H1 (cell line): ENCODE results near the gene SEMA4D. TPM values are rescaled to one million over a fixed set of nuclear protein-coding genes. Genes with fewer than 3 reads are reported as not detected.
A peak's percentile ranks its signal among the peaks of the same experiment; 100 is the strongest.

Experiments
- GTF2F1 ChIP-seq: IDR thresholded peaks from 2 replicates; pipeline ENCODE4 v1.6.1; 2012; ENCODE audit warnings: low read depth, low read length, improper control_type of control experiment, borderline replicate concordance
- KDM4A ChIP-seq: IDR thresholded peaks from one replicate; pipeline ENCODE4 v1.7.1; 2012; ENCODE audit warnings: low read depth, mild to moderate bottlenecking, moderate library complexity, low read length, inconsistent platforms; ENCODE audit not compliant: severe bottlenecking
- POLR2AphosphoS5 ChIP-seq: IDR thresholded peaks from 2 replicates; pipeline ENCODE4 v1.6.1; 2011; ENCODE audit warnings: low read depth, low read length
- RNF2 ChIP-seq: fragments of 200-900, 300-1000 bp; sonication (generic); IDR thresholded peaks from 2 replicates; pipeline ENCODE4 v1.7.1; 2016; ENCODE audit warnings: borderline replicate concordance, low read depth, mild to moderate bottlenecking, antibody characterized with exemption, low read length; ENCODE audit not compliant: poor library complexity, severe bottlenecking; ENCODE audit errors: missing control alignments
- SP1 ChIP-seq: IDR thresholded peaks from 2 replicates; pipeline ENCODE4 v1.6.1; 2011; ENCODE audit warnings: low read depth, low read length
- polyA plus RNA-seq, 7 experiments: library from polyadenylated mRNA; depleted of rRNA in 3 of 7; stranded (reverse) in 5 of 7; unstranded in 2 of 7; fragments of >200 nt in 5 of 7; fragments of 200-250 nt in 2 of 7; gene quantifications; 1 replicate in 5 of 7; 2 replicates in 1 of 7; 4 replicates in 1 of 7; pipeline versions ENCODE4 v1.2.1 to v1.2.3, GENCODE V29; 2011 to 2013; ENCODE audit warnings: missing spikeins in 2 of 7, mixed read lengths in 2 of 7
- total RNA-seq: library from RNA; stranded (reverse); fragmentation: NEBNext Ultra II Directional; extraction: Animal tissue kit (Norgen Biotek cat#: 25700); gene quantifications from 2 replicates; pipeline ENCODE4 v1.2.1, GENCODE V29; 2021

SEMA4D gene
- total and polyA plus RNA-seq, 2 of the 8 experiments (the other 6 are each of a cell fraction or from before 2014, with no cell fraction given), result 21.0 to 70.4 TPM

- no peak for TF ChIP-seq POLR2AphosphoS5
- TF ChIP-seq GTF2F1, result no peak
- no peak for TF ChIP-seq SP1
- TF ChIP-seq RNF2, result no peak
- peak; percentile 72 for TF ChIP-seq KDM4A
Measured at GRCh38 chr9:89497257-89497963, 503 bp downstream of the SEMA4D start (continued).
